Measurements from ENCODE around the gene PRAME. TPM values are rescaled to one million over a fixed set of nuclear protein-coding genes. Genes with fewer than 3 reads are reported as not detected.

PRAME gene
- total and polyA plus RNA-seq, 2 of the 13 experiments (the other 11 are each of a cell fraction or from before 2014, with no cell fraction given) = 0.11 to 0.83 TPM

DNA sequence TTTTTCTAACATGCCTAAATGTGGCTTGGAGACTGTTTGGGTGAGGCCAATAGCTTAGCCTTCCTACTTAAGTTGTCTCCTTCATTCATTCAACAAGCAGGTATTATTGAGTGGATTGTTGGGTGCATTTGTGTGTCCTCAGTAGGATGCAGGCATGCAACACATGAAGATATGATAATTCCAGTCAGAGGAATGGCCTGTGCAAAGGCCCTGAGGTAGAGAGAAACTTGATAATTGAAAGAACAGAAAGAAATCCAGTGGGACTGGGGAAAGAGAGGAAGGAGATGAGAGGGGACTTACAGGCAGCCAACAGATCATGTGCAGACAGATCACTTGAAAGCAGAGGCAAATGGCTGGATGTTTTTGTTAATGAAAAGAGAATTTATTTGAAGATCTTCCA is 15.3 kb upstream of the PRAME start:
- peaks cover 1 to 28% of the 10 kb centered on the region in 2 experiments; a peak in 3 of 5 replicates for H3K27me3 ChIP-seq (ENCODE audit: control insufficient read depth in 1 of 2, insufficient read depth in 2 of 2, low read length in 2 of 2)
- in situ Hi-C loops (cut with HindIII; ENCODE audit: extremely low pct_ligation_motif_present, low pct_unique_long_range_greater_than_20kb) (no loop called here), intact Hi-C loops (cut with micrococcal nuclease; ENCODE audit: unreplicated experiment) (no loop called here)
- no peaks in the 10 kb centered on the region for H3K36me3 ChIP-seq (replicated peaks in 1 of 2; ENCODE audit: control insufficient read depth in 1 of 2, insufficient read depth in 2 of 2, low read length in 2 of 2)
- FAIRE-seq (no peak), ATAC-seq (no peak), DNase-seq (ENCODE audit: low spot score) (no peak)
- H3K4me2 ChIP-seq (ENCODE audit: low read depth, low read length) = no peak overlapping the region
- no peaks in the 10 kb centered on the region for H3K4me1 ChIP-seq (ENCODE audit: insufficient read depth, low read length)
- H3K4me3 ChIP-seq (replicated peaks in 1 of 3; ENCODE audit: insufficient read depth in 1 of 3, low read depth in 2 of 3, low read length in 3 of 3) = no peak overlapping the region
- H4K20me1 ChIP-seq (ENCODE audit: insufficient read depth, low read length) = no peaks in the 10 kb centered on the region; the same call in 1 of the 2 replicates
- CTCF ChIA-PET (ENCODE audit: low intra/inter-chr PET ratio, low total read pairs) = no interaction called here
- no peaks in the 10 kb centered on the region for H3K79me2 ChIP-seq (ENCODE audit: insufficient read depth, low read length)
- H3K9ac ChIP-seq (ENCODE audit: insufficient read depth, low read depth, low read length) = no peak overlapping the region
- no TSS peak for BruUV-seq (replicated peaks)
- no peak overlapping the region for H3K27ac ChIP-seq (ENCODE audit: extremely low read length, insufficient read depth, low read length)
- H2AFZ ChIP-seq (ENCODE audit: low read length) = no peak overlapping the region
- TF ChIP-seq, protein P1, sequence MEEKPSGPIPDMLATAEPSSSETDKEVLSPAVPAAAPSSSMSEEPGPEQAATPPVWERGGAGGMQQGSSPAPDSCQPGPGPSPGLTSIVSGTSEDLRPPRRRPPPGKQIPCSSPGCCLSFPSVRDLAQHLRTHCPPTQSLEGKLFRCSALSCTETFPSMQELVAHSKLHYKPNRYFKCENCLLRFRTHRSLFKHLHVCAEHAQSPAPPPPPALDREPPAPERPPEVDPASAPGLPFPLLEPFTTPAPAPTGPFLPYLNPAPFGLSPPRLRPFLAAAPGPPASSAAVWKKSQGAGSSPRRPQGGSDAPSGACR (CRISPR knock-in tag; IDR thresholded peaks at IDR 0.05) = no peak
- TF ChIP-seq ZNF839 (CRISPR knock-in tag; IDR thresholded peaks at IDR 0.05; ENCODE audit: borderline replicate concordance) = no peak
- TF ChIP-seq, protein P2, sequence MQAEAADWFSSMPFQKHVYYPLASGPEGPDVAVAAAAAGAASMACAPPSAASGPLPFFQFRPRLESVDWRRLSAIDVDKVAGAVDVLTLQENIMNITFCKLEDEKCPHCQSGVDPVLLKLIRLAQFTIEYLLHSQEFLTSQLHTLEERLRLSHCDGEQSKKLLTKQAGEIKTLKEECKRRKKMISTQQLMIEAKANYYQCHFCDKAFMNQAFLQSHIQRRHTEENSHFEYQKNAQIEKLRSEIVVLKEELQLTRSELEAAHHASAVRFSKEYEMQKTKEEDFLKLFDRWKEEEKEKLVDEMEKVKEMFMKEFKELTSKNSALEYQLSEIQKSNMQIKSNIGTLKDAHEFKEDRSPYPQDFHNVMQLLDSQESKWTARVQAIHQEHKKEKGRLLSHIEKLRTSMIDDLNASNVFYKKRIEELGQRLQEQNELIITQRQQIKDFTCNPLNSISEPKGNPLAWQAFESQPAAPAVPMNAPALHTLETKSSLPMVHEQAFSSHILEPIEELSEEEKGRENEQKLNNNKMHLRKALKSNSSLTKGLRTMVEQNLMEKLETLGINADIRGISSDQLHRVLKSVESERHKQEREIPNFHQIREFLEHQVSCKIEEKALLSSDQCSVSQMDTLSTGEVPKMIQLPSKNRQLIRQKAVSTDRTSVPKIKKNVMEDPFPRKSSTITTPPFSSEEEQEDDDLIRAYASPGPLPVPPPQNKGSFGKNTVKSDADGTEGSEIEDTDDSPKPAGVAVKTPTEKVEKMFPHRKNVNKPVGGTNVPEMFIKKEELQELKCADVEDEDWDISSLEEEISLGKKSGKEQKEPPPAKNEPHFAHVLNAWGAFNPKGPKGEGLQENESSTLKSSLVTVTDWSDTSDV (CRISPR knock-in tag; IDR thresholded peaks at IDR 0.05) = no peak
- no peaks in the 10 kb centered on the region for H3K9me3 ChIP-seq (ENCODE audit: low read length)
- POLR2A ChIA-PET = no interaction called here

Measured in HepG2 (cell line).